GM18505 (cell line): ENCODE data around the gene NOLC1.
"Not testable (repeated sequence)": the region's sequence is repeated elsewhere in the genome, so short reads cannot be mapped to it uniquely, and the experiment has no call there.

ENCODE experiments used
- ATAC-seq: cut with Tn5 transposase; IDR thresholded peaks from one replicate; pipeline ENCODE4 v1.9.1; 2021; ENCODE audit not compliant: unreplicated experiment
- POLR2A ChIP-seq: IDR thresholded peaks from 4 replicates; pipeline ENCODE4 v1.6.1; 2011; ENCODE audit warnings: borderline replicate concordance; ENCODE audit not compliant: insufficient read depth, insufficient read length; ENCODE audit errors: extremely low read depth

The NOLC1 gene

GRCh38 chr10:102154466-102155116, 2.4 kb downstream of the NOLC1 start:
- no peak for TF ChIP-seq POLR2A

DNA sequence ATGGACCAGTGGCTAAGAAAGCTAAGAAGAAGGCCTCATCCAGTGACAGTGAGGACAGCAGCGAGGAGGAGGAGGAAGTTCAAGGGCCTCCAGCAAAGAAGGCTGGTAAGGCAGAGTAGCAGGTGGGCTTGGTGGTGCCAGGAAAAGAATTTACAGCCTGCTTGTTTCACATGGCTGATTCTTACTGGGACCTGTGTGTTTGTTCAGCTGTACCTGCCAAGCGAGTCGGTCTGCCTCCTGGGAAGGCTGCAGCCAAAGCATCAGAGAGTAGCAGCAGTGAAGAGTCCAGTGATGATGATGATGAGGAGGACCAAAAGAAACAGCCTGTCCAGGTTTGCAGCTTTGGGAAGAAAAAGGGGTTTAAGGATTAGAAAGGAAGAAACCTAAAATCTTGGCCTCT, 5.0 kb downstream of the NOLC1 start:
- TF ChIP-seq POLR2A, result no peak
- no peak for ATAC-seq

More at GRCh38 chr10:102154466-102155116, 2.4 kb downstream of the NOLC1 start:
- no peak for ATAC-seq

- no peak for TF ChIP-seq POLR2A
- no peak for ATAC-seq
Measured at GRCh38 chr10:102159051-102159597, 6.9 kb downstream of the NOLC1 start.

DNA sequence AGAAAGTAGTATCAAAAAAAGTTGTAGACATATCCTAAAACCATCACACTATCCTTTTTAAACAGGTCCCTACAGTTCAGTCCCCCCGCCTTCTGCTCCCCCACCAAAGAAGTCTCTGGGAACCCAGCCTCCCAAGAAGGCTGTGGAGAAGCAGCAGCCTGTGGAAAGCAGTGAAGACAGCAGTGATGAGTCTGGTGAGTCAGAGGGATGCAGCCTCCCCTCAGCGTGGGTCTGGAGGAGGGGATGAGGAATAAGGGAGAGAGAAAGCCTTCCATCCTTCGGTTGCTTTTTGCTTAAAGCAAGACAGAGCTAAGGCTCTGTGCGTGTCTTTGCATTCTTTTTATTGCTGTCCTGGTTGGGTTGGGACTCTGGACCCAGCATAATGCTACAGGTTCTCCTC, 7.6 kb downstream of the NOLC1 start:
- TF ChIP-seq POLR2A, result no peak

GRCh38 chr10:102163342-102163989, 11.3 kb downstream of the NOLC1 start:
- TF ChIP-seq POLR2A, result no peak
- ATAC-seq, result no peak

More for the DNA sequence above, 7.6 kb downstream of the NOLC1 start:
- ATAC-seq, result no peak

DNA sequence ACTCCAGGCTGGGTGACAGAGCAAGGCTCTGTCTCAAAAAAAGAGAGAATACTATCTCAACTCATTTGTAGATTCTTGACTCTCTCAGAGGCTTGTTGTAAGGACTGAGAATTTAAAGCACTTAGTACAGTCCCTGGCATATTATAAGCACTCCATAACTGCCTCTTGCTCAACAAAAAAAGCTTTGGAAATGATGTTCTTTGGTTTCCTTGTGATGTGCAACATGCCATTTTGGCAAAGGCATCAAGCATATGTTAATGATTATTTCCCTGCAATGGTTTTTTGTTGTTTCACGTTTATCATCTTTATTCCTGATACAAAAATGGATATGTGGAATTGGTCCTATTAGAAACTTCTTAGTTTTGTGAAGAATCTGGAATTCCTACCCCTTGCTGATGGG, 15.7 kb downstream of the NOLC1 start:
- ATAC-seq, result no peak
- no peak for TF ChIP-seq POLR2A

DNA sequence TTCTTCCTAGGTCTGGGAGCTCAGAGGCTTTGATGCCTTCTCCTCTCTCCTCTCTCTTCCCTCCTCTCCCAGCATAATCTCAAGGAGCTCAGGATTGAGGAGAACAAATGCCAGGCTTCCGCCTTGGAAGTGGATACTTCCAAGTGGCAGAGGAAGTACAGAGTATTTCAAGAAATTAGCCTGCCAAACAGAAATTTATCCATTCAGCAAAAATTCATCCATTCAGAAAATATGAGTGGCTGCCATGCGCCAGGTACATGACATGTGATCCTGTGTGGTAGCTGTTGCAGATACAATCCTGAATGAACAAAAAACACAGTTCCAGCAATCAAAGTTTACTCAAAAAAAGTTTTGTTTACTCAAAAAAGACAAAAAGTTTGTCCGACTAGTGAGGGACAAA, 18.4 kb downstream of the NOLC1 start:
- ATAC-seq, result no peak
- no peak for TF ChIP-seq POLR2A

DNA sequence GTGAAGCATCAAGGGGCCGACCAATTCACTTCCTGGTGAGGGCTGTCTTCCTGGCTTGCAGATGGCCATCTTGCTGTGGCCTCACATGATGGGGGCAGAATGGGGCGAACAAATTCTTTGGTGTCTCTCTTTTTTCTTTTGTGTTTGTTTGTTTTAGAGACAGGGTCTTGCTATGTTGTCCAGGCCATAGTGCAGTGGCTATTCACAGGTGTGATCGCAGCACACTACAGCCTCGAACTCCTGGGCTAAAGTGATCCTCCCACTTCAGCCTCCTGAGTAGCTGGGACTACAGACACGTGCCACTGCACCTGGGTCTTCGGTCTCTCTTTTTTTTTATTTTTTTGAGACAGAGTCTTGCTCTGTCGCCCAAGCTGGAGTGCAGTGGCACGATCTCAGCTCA, 20.1 kb downstream of the NOLC1 start:
- no peak for ATAC-seq

DNA sequence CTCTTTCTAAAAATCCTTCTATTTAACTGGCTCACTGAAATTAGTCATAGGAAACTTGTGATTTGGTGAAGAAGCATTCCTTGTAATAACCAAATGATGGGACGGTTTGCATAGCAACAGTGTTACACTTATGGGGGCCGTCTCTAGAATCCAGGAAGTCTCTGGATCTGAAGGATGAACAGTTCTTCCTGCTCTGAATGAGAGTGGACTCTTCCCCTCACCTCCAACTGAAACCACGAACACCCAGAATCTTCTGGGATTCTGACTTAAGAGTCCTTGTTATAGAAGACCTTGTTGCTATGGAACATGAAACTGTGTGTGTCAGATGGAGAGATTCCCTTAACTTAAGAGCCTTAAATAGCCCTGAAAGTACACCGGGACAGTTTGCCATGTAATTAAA, 23.2 kb downstream of the NOLC1 start:
- TF ChIP-seq POLR2A, result no peak
- no peak for ATAC-seq

More for the DNA sequence above, 20.1 kb downstream of the NOLC1 start:
- TF ChIP-seq POLR2A, result no peak

DNA sequence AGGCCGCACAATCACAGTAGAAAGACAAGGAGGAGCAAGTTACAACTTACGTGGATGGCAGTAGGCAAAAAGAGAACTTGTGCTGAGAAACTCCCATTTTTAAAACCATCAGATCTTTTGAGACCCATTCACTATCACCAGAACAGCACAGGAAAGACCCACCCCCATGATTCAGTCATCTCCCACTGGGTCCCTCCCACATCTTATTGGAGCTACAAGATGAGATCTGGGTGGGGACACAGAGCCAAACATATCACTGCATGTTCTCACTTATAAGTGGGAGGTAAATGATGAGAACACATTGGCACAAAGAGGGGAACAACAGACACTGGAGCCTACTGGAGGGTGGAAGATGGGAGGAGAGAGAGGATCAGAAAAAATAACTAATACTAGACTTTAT, 32.4 kb downstream of the NOLC1 start:
- TF ChIP-seq POLR2A, result no peak
- no peak for ATAC-seq

GRCh38 chr10:102185272-102185671, 33.1 kb downstream of the NOLC1 start:
- ATAC-seq, result no peak
- no peak for TF ChIP-seq POLR2A

GRCh38 chr10:102185811-102186527, 33.8 kb downstream of the NOLC1 start:
- no peak for ATAC-seq
- no peak for TF ChIP-seq POLR2A

DNA sequence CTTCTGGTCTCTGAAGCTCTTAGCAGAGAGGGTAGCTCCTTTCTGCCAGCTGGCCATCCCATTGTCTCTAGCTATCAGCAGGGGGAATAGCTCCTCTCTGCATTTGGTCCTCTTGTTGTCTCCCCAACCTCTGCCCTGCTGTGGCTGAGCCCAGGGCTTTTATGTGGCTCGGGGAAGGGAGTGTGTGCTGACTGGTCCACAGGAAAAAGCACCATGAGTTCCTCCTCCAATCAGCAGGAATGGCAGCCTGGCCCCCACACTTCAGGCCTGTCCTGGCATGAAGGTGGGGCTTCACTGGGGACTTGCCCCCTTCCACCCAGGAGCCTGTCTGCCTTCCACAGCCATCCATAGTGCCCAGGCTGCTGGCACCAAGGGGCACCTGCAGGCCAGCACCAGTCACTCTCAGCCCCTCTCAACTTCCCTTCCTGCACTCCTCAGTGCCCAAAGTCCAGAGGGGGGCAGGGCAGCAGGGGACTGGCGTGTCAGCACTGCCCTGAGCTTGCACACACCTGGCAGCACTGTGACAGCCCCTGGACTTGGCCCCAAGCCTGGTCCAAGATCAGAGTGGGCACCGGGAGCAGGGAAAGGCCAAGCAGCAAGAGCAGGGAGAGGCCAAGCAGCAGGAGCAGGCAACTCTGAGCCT, 36.2 kb downstream of the NOLC1 start:
- no peak for ATAC-seq
- no peak for TF ChIP-seq POLR2A

- not testable (repeated sequence) for ATAC-seq
Measured at GRCh38 chr10:102188941-102189898, 37.0 kb downstream of the NOLC1 start.
